IMR-90 (cell line): ENCODE results near the gene ACAD10. TPM values are rescaled to one million over a fixed set of nuclear protein-coding genes. Genes with fewer than 3 reads are reported as not detected.
A peak's percentile ranks its signal among the peaks of the same experiment; 100 is the strongest.

Source experiments
- ATAC-seq: fragments of 200-7000 bp; cut with Tn5 transposase; 2 replicates; pipeline ENCODE4 v1.9.1; 2020; ENCODE audit warnings: low read depth, mild to moderate bottlenecking, moderate library complexity
- BruUV-seq: library from RNA; stranded (reverse); fragments of 400-500 nt; replicated peaks from 2 replicates; lab custom pipeline; 2021; lab: Mats Ljungman, UMichigan
- CTCF ChIA-PET: fragments of 300-600 bp; formaldehyde crosslinking; extraction: SDS; loops from one replicate; lab custom pipeline; 2021; ENCODE audit warnings: antibody characterized with exemption; lab: Yijun Ruan, JAX
- POLR2A ChIA-PET: fragments of 300-600 bp; sonication (Branson Sonifier 250); formaldehyde crosslinking; loops from one replicate; lab custom pipeline; 2022; ENCODE audit warnings: antibody characterized with exemption; ENCODE audit not compliant: unreplicated experiment; lab: Charles Lee
- DNase-seq: peaks from one replicate; pipeline ENCODE4 v3.0.0; 2013
- H2AFZ ChIP-seq: replicated peaks from 2 replicates; pipeline ENCODE3; 2013; ENCODE audit warnings: low read length, mild to moderate bottlenecking; ENCODE audit not compliant: poor library complexity
- H2AK5ac ChIP-seq: 2 replicates; pipeline ENCODE4 v1.6.1; 2013; ENCODE audit warnings: low read depth, low read length, inconsistent platforms
- H2AK9ac ChIP-seq: replicated peaks from 2 replicates; pipeline ENCODE3; 2013; ENCODE audit warnings: mild to moderate bottlenecking, low read depth, low read length, moderate library complexity; ENCODE audit not compliant: poor library complexity
- H2BK120ac ChIP-seq: 2 replicates; pipeline ENCODE4 v1.6.1; 2013; ENCODE audit warnings: low read depth, low read length, inconsistent platforms
- H2BK15ac ChIP-seq: 3 replicates; pipeline ENCODE4 v1.6.1; 2013; ENCODE audit warnings: low read depth, low read length, inconsistent platforms
- H2BK20ac ChIP-seq: 2 replicates; pipeline ENCODE4 v1.6.1; 2013; ENCODE audit warnings: low read depth, mild to moderate bottlenecking, inconsistent platforms, low read length, moderate library complexity
- H2BK5ac ChIP-seq: 2 replicates; pipeline ENCODE4 v1.6.1; 2013; ENCODE audit warnings: mild to moderate bottlenecking, low read depth, low read length, inconsistent platforms; ENCODE audit not compliant: poor library complexity, severe bottlenecking
- H3K14ac ChIP-seq: replicated peaks from 2 replicates; pipeline ENCODE4 v1.6.1; 2013; ENCODE audit warnings: low read depth, low read length, inconsistent platforms
- H3K18ac ChIP-seq: 2 replicates; pipeline ENCODE4 v1.6.1; 2013; ENCODE audit warnings: low read depth, low read length, control low read depth
- H3K23ac ChIP-seq: 2 replicates; pipeline ENCODE4 v1.6.1; 2013; ENCODE audit warnings: low read depth, low read length, inconsistent platforms
- H3K27ac ChIP-seq: 2 replicates; pipeline ENCODE4 v1.5.1; 2013; ENCODE audit warnings: mild to moderate bottlenecking, control low read depth, low read length; ENCODE audit not compliant: insufficient read depth
- H3K27me3 ChIP-seq: 2 replicates; pipeline ENCODE4 v1.6.1; 2013; ENCODE audit warnings: low read length; ENCODE audit not compliant: control insufficient read depth, insufficient read depth
- H3K36me3 ChIP-seq: 2 replicates; pipeline ENCODE4 v1.6.1; 2013; ENCODE audit warnings: low read length, mixed read lengths; ENCODE audit not compliant: control insufficient read depth, insufficient read depth
- H3K4ac ChIP-seq: 2 replicates; pipeline ENCODE4 v1.6.1; 2013; ENCODE audit warnings: low read depth, low read length, inconsistent platforms
- H3K4me1 ChIP-seq: 2 replicates; pipeline ENCODE4 v1.6.1; 2013; ENCODE audit warnings: low read length, mixed read lengths; ENCODE audit not compliant: control insufficient read depth, insufficient read depth
- H3K4me2 ChIP-seq: 2 replicates; pipeline ENCODE4 v1.6.1; 2013; ENCODE audit warnings: low read depth, mild to moderate bottlenecking, control low read depth, low read length, moderate library complexity
- H3K4me3 ChIP-seq: 2 replicates; pipeline ENCODE4 v1.5.1; 2013; ENCODE audit warnings: low read depth, mild to moderate bottlenecking, control low read depth, low read length, moderate library complexity; ENCODE audit not compliant: insufficient read depth
- H3K56ac ChIP-seq: 2 replicates; pipeline ENCODE4 v1.6.1; 2013; ENCODE audit warnings: low read length, inconsistent platforms; ENCODE audit not compliant: insufficient read depth; ENCODE audit errors: extremely low read depth
- H3K79me1 ChIP-seq, 2 experiments: 2 replicates each; pipeline ENCODE4 v1.6.1; 2013; ENCODE audit warnings: low read length in 2 of 2, inconsistent platforms in 1 of 2, low read depth in 1 of 2
- H3K9ac ChIP-seq: 2 replicates; pipeline ENCODE4 v1.6.1; 2013; ENCODE audit warnings: low read depth, low read length, control low read depth
- H3K9me1 ChIP-seq: 2 replicates; pipeline ENCODE4 v1.6.1; 2013; ENCODE audit warnings: low read length, inconsistent platforms; ENCODE audit not compliant: insufficient read depth
- H3K9me3 ChIP-seq: 2 replicates; pipeline ENCODE4 v1.6.1; 2013; ENCODE audit warnings: low read length; ENCODE audit not compliant: control insufficient read depth, insufficient read depth
- H4K20me1 ChIP-seq: 2 replicates; pipeline ENCODE4 v1.6.1; 2013; ENCODE audit warnings: low read length, inconsistent platforms; ENCODE audit not compliant: insufficient read depth
- H4K5ac ChIP-seq: 2 replicates; pipeline ENCODE4 v1.6.1; 2013; ENCODE audit warnings: mild to moderate bottlenecking, low read depth, low read length, control low read depth
- H4K8ac ChIP-seq, 2 experiments: 2 replicates each; pipeline ENCODE4 v1.6.1; 2013; ENCODE audit warnings: low read depth in 2 of 2, low read length in 2 of 2, control low read depth in 1 of 2, inconsistent platforms in 1 of 2
- H4K91ac ChIP-seq: 2 replicates; pipeline ENCODE4 v1.6.1; 2013; ENCODE audit warnings: low read depth, low read length, inconsistent platforms; ENCODE audit not compliant: insufficient read depth
- BHLHE40 ChIP-seq: fragments of 150-350 bp; IDR thresholded peaks from 2 replicates; pipeline ENCODE4 v1.6.1; 2016; ENCODE audit warnings: mild to moderate bottlenecking, low read depth, low read length
- CEBPB ChIP-seq: IDR thresholded peaks from 2 replicates; pipeline ENCODE4 v1.6.1; 2012; ENCODE audit warnings: low read depth, low read length, improper control_type of control experiment
- CHD1 ChIP-seq: IDR thresholded peaks from 2 replicates; pipeline ENCODE4 v1.6.1; 2012; ENCODE audit warnings: low read depth, low read length, improper control_type of control experiment
- CTCF ChIP-seq: conservative IDR thresholded peaks from 2 replicates; pipeline ENCODE4 v1.5.1; 2012; ENCODE audit warnings: mild to moderate bottlenecking, low read depth, low read length, improper control_type of control experiment
- ELK1 ChIP-seq: fragments of 150-350 bp; IDR thresholded peaks from 2 replicates; pipeline ENCODE4 v1.6.1; 2016; ENCODE audit warnings: low read depth, mild to moderate bottlenecking, low read length, moderate library complexity, borderline replicate concordance
- FOS ChIP-seq: fragments of 150-350 bp; IDR thresholded peaks from 2 replicates; pipeline ENCODE4 v1.6.1; 2016; ENCODE audit warnings: low read depth, low read length
- MAFK ChIP-seq: IDR thresholded peaks from 2 replicates; pipeline ENCODE4 v1.6.1; 2012; ENCODE audit warnings: low read depth, low read length, improper control_type of control experiment
- NFE2L2 ChIP-seq: fragments of 150-350 bp; IDR thresholded peaks from 2 replicates; pipeline ENCODE4 v1.6.1; 2016; ENCODE audit warnings: low read depth, mild to moderate bottlenecking, low read length
- RAD21 ChIP-seq: IDR thresholded peaks from 2 replicates; pipeline ENCODE4 v1.6.1; 2012; ENCODE audit warnings: low read length, improper control_type of control experiment
- RCOR1 ChIP-seq: IDR thresholded peaks from 2 replicates; pipeline ENCODE4 v1.6.1; 2012; ENCODE audit warnings: mild to moderate bottlenecking, low read length, improper control_type of control experiment; ENCODE audit not compliant: insufficient replicate concordance
- SMC3 ChIP-seq: fragments of 150-350 bp; IDR thresholded peaks from 2 replicates; pipeline ENCODE4 v1.6.1; 2016; ENCODE audit warnings: low read depth, mild to moderate bottlenecking, antibody characterized with exemption, low read length, moderate library complexity
- USF2 ChIP-seq: fragments of 150-350 bp; IDR thresholded peaks from 2 replicates; pipeline ENCODE4 v1.6.1; 2017; ENCODE audit warnings: mild to moderate bottlenecking, antibody characterized with exemption, low read length, low read depth
- WGBS, 2 experiments: methylation state at CpG; one replicate each; pipeline versions ENCODE4 v1.1.5 to v1.1.7; 2013; ENCODE audit warnings: missing lambda C conversion rate in 2 of 2; ENCODE audit not compliant: insufficient read length in 1 of 2; ENCODE audit errors: extremely low coverage in 2 of 2; 5-methylcytosine and 5-hydroxymethylcytosine counted together
- dilution Hi-C: fragments of 300-500 bp; cut with HindIII; formaldehyde crosslinking; loops from one replicate; pipeline ENCODE4 v1.14.3; 2018; ENCODE audit warnings: low sequenced_read_pairs; ENCODE audit not compliant: unreplicated experiment
- in situ Hi-C: fragments of 300-500 bp; cut with MboI; formaldehyde crosslinking; loops from 3 replicates; pipeline ENCODE4 v1.14.3; 2019; ENCODE audit warnings: low sequenced_read_pairs, inconsistent platforms, mixed read lengths
- intact Hi-C: fragments of 100-400 bp; cut with micrococcal nuclease; formaldehyde crosslinking; loops from 2 replicates; pipeline ENCODE4 v1.10.0; 2022
- polyA plus RNA-seq, 3 experiments: library from polyadenylated mRNA; depleted of rRNA; stranded (reverse); fragments of >200 nt; gene quantifications; 2 replicates each; pipeline ENCODE4 v1.2.3, GENCODE V29; 2012; ENCODE audit warnings: low replicate concordance in 1 of 3
- total RNA-seq: library from RNA; depleted of rRNA; stranded (reverse); fragments of >200 nt; gene quantifications from 2 replicates; pipeline ENCODE4 v1.2.3, GENCODE V29; 2012

ACAD10 gene
- total and polyA plus RNA-seq, 2 of the 4 experiments (the other 2 are of a cell fraction): 12.4 to 21.0 TPM

GRCh38 chr12:111757361-111758119 is 71.7 kb downstream of the ACAD10 start (continued):
- TF ChIP-seq NFE2L2: no peak

GRCh38 chr12:111758120-111758561 is 72.3 kb downstream of the ACAD10 start:
- no peak overlapping the region for H2BK20ac ChIP-seq
- no peak overlapping the region for H4K8ac ChIP-seq
- no peaks in the 10 kb centered on the region for H3K9me3 ChIP-seq
- in situ Hi-C loops (loop anchor here (5.0 kb wide), 1 partner anchor 54 kb away; no protein-coding TSS in a partner anchor), dilution Hi-C loops (no loop called here), intact Hi-C loops (no loop called here)
- H3K4ac ChIP-seq: no peak overlapping the region
- H4K91ac ChIP-seq: no peak overlapping the region
- no peak for DNase-seq
- no peak overlapping the region for H2BK15ac ChIP-seq
- no peak overlapping the region for H2BK5ac ChIP-seq
- H3K4me2 ChIP-seq: no peak overlapping the region
- no peaks in the 10 kb centered on the region for H3K79me1 ChIP-seq
- H3K4me1 ChIP-seq: peaks cover 14% of the 10 kb centered on the region; the same call in 1 of the 2 replicates
- H4K5ac ChIP-seq: no peak overlapping the region; the same call in 1 of the 2 replicates
- no TSS peak for BruUV-seq
- H2AFZ ChIP-seq: peak overlapping the region; percentile 35
- peaks cover 20% of the 10 kb centered on the region for H3K36me3 ChIP-seq
- peak; percentile 9; the same call in 1 of the 2 replicates for ATAC-seq
- peaks cover 5% of the 10 kb centered on the region; the same call in 1 of the 2 replicates for H4K20me1 ChIP-seq
- no peak overlapping the region for H3K23ac ChIP-seq
- H3K27me3 ChIP-seq: no peaks in the 10 kb centered on the region
- no peak overlapping the region for H3K9ac ChIP-seq
- CTCF ChIA-PET: no interaction called here
- H2AK9ac ChIP-seq: no peak overlapping the region
- POLR2A ChIA-PET: interaction anchor here (1.7 kb wide), 1 partner anchor 8 kb away, joined by 6 read pairs; the partner anchor contains the start of gene ALDH2
- 100% methylated on average over 1 of the region's 9 CpGs; no CpG with 5 or more reads in 1 of the 2 experiments for WGBS, 2 experiments
- no peak overlapping the region for H2BK120ac ChIP-seq
- no peak overlapping the region for H3K4me3 ChIP-seq
- H3K14ac ChIP-seq: no peak overlapping the region
- no peaks in the 10 kb centered on the region for H3K9me1 ChIP-seq
- H3K56ac ChIP-seq: no peak overlapping the region
- no peak overlapping the region for H3K27ac ChIP-seq
- no peak overlapping the region for H3K18ac ChIP-seq
- no peak overlapping the region for H2AK5ac ChIP-seq
- TF ChIP-seq BHLHE40: no peak
- TF ChIP-seq CHD1: no peak
- TF ChIP-seq RAD21: no peak
- no peak for TF ChIP-seq ELK1
- TF ChIP-seq MAFK: no peak
- no peak for TF ChIP-seq FOS
- no peak for TF ChIP-seq CTCF
- TF ChIP-seq USF2: no peak
- TF ChIP-seq CEBPB: no peak
- TF ChIP-seq RCOR1: no peak
- TF ChIP-seq SMC3: no peak
